Measurements from ENCODE around the gene KCNK5.

KCNK5 gene

GRCh38 chr6:39214846-39215639, 14.2 kb downstream of the KCNK5 start:
- Histone ChIP-seq H3K4me1 (ENCODE audit: control insufficient read depth, insufficient read depth, low read length) (peaks cover 16% of the 10 kb centered on the region), H3K27ac (ENCODE audit: extremely low read depth, low read depth, low read length) (no peak overlapping the region), H3K36me3 (ENCODE audit: control insufficient read depth in 2 of 2, insufficient read depth in 1 of 2, low read length in 2 of 2) (peaks cover 0 to 4% of the 10 kb centered on the region in 2 experiments; a peak in 1 of 3 replicates), H3K4me3 (ENCODE audit: low read depth, low read length) (no peak overlapping the region), H3K9me3 (ENCODE audit: control insufficient read depth, insufficient read depth, low read depth, low read length) (no peaks in the 10 kb centered on the region)
- TF ChIP-seq GFI1B (tag by site-specific recombination; IDR thresholded peaks at IDR 0.05) (no peak), ZFHX2 (tag by site-specific recombination; conservative IDR thresholded peaks at IDR 0.05) (peak; percentile 84), ZNF639 (tag by site-specific recombination; IDR thresholded peaks at IDR 0.05) (no peak), PRDM10 (tag by site-specific recombination; IDR thresholded peaks at IDR 0.05) (peak; percentile 64), KLF1 (tag by site-specific recombination; IDR thresholded peaks at IDR 0.05) (peak; percentile 64), ZNF777 (tag by site-specific recombination; IDR thresholded peaks at IDR 0.05; ENCODE audit: borderline replicate concordance) (no peak), ZNF600 (tag by site-specific recombination; IDR thresholded peaks at IDR 0.05) (peak; percentile 67), PRDM6 (tag by site-specific recombination; IDR thresholded peaks at IDR 0.05) (no peak), EGR2 (tag by site-specific recombination; IDR thresholded peaks at IDR 0.05; ENCODE audit: low read depth) (peak; percentile 55), ZNF23 (tag by site-specific recombination; IDR thresholded peaks at IDR 0.05; ENCODE audit: borderline replicate concordance) (no peak), ZNF398 (tag by site-specific recombination; IDR thresholded peaks at IDR 0.05) (0 out of 2 replicates have a peak, but pooled peaks have one; percentile 10), KLF16 (tag by site-specific recombination; IDR thresholded peaks at IDR 0.05) (no peak), KLF17 (tag by site-specific recombination; IDR thresholded peaks at IDR 0.05) (peak; percentile 87), GLIS1 (tag by site-specific recombination; IDR thresholded peaks at IDR 0.05) (peak; percentile 99), ZNF596 (tag by site-specific recombination; IDR thresholded peaks at IDR 0.05) (no peak), ZNF558 (tag by site-specific recombination; IDR thresholded peaks at IDR 0.05) (no peak)
- ChIA-PET POLR2A (interaction anchor here (1.0 kb wide), 1 partner anchor 11 kb away, joined by 5 read pairs; no protein-coding TSS in a partner anchor), CTCF (interaction anchor here (0.6 to 2.9 kb wide), 7 partner anchors 9 to 95 kb away, joined by 3 to 11 read pairs (median 3); partner anchors contain the start of gene KCNK5)

Measured in HEK293 (cell line).